Body of pancreas (tissue), 4 donors: Measurements from ENCODE around the gene TMEM134.
"Not testable (repeated sequence)": the region's sequence is repeated elsewhere in the genome, so short reads cannot be mapped to it uniquely, and the experiment has no call there.

ENCODE experiments used
- POLR2A ChIP-seq, 3 donors: fragments of 450-650 bp; IDR thresholded peaks; one replicate each; pipeline ENCODE4 v1.6.1; 2016; ENCODE audit warnings: antibody characterized with exemption in 3 of 3, mild to moderate bottlenecking in 2 of 3
- TF ChIP-seq, protein P1 (sequence below), 7 experiments: fragments of 450-650 bp in 4 of 7; fragments of 200-600 bp in 3 of 7; sonication (generic) in 3 of 7; IDR thresholded peaks; one replicate each; pipeline ENCODE4 v1.5.1; 2016 to 2019; ENCODE audit warnings: antibody characterized with exemption in 7 of 7

DNA sequence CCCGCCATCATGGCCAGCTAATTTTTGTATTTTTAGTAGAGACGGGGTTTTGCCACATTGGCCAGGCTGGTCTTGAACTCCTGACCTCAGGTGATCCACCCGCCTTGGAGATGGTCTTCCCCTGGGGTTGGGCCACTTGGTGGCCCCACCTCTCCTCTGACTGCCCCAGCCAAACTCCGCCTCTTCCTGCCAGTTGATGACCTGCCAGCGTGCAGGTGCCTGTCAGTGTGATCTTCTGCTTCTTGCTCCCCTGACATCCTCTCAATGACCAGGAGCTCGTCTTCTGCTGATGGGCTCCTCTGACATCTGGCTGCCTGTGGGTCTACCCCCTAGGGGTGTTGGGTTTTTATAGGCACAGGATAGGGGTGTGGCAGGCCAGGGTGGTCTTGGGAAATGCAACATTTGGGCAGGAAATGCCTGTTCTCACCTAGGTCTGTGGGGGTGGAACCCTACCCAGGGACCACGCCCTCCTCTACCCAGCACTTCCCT, 16.9 kb upstream of the TMEM134 start:
- TF ChIP-seq, protein P1, sequence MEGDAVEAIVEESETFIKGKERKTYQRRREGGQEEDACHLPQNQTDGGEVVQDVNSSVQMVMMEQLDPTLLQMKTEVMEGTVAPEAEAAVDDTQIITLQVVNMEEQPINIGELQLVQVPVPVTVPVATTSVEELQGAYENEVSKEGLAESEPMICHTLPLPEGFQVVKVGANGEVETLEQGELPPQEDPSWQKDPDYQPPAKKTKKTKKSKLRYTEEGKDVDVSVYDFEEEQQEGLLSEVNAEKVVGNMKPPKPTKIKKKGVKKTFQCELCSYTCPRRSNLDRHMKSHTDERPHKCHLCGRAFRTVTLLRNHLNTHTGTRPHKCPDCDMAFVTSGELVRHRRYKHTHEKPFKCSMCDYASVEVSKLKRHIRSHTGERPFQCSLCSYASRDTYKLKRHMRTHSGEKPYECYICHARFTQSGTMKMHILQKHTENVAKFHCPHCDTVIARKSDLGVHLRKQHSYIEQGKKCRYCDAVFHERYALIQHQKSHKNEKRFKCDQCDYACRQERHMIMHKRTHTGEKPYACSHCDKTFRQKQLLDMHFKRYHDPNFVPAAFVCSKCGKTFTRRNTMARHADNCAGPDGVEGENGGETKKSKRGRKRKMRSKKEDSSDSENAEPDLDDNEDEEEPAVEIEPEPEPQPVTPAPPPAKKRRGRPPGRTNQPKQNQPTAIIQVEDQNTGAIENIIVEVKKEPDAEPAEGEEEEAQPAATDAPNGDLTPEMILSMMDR (IDR thresholded peaks at IDR 0.05), result not testable (repeated sequence)
- not testable (repeated sequence) for TF ChIP-seq POLR2A (IDR thresholded peaks at IDR 0.05)
